ENCODE results near the gene DLL4.

DNA sequence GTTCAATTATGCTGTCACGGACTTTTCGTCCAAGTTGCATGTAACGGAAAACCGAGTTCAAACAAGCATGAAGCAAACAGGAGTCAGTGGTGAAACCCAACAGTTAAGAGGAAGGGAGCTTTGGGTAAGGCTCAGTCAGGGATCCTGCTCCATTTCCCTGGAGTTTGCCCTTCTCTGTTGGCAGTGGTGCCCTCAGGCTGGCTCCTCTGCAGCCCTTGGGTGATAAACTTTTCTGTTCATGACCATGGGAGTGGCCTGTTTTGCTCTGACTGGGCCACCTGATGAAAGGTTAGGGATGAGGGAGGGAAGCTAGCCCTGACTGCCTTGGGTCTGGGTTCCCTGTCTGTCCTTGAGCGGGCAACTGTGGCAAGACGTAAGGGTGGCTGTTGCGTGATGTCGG, 40.2 kb downstream of the DLL4 start:
- TF ChIP-seq, protein P1, sequence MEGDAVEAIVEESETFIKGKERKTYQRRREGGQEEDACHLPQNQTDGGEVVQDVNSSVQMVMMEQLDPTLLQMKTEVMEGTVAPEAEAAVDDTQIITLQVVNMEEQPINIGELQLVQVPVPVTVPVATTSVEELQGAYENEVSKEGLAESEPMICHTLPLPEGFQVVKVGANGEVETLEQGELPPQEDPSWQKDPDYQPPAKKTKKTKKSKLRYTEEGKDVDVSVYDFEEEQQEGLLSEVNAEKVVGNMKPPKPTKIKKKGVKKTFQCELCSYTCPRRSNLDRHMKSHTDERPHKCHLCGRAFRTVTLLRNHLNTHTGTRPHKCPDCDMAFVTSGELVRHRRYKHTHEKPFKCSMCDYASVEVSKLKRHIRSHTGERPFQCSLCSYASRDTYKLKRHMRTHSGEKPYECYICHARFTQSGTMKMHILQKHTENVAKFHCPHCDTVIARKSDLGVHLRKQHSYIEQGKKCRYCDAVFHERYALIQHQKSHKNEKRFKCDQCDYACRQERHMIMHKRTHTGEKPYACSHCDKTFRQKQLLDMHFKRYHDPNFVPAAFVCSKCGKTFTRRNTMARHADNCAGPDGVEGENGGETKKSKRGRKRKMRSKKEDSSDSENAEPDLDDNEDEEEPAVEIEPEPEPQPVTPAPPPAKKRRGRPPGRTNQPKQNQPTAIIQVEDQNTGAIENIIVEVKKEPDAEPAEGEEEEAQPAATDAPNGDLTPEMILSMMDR (IDR thresholded peaks at IDR 0.05; ENCODE audit: borderline replicate concordance, extremely low read depth, low read length, poor library complexity, severe bottlenecking) = no peak
- TF ChIP-seq EZH2 (IDR thresholded peaks at IDR 0.05; ENCODE audit: borderline replicate concordance, low read depth, low read length, severe bottlenecking) = no peak
